Activated T-cell treated with anti-CD3 and anti-CD28 coated beads, Interleukin-2, amount 50 U/mL, for 4 hours (primary cell): ENCODE measurements around the gene COA4. TPM values are rescaled to one million over a fixed set of nuclear protein-coding genes. Genes with fewer than 3 reads are reported as not detected.
A peak's percentile ranks its signal among the peaks of the same experiment; 100 is the strongest.
"Not testable (repeated sequence)": the region's sequence is repeated elsewhere in the genome, so short reads cannot be mapped to it uniquely, and the experiment has no call there.

Experiments used
- ATAC-seq, 2 donors: fragments of 200-7000 bp; cut with Tn5 transposase; one replicate each; pipeline ENCODE4 v1.10.0; 2021
- DNase-seq: peaks from one replicate; pipeline ENCODE4 v3.0.0-alpha.2; 2020
- H3K27me3 Mint-ChIP-seq: one replicate; pipeline ENCODE4 v1.8.0; 2021; ENCODE audit warnings: low read depth, mixed read lengths
- H3K36me3 Mint-ChIP-seq: one replicate; pipeline ENCODE4 v1.8.0; 2022; ENCODE audit warnings: mixed read lengths; ENCODE audit not compliant: insufficient read depth
- H3K4me1 Mint-ChIP-seq: one replicate; pipeline ENCODE4 v1.8.0; 2021; ENCODE audit warnings: low read depth, mixed read lengths
- H3K4me3 Mint-ChIP-seq: one replicate; pipeline ENCODE4 v1.8.0; 2021; ENCODE audit warnings: mild to moderate bottlenecking, moderate library complexity, mixed read lengths
- H3K9me3 Mint-ChIP-seq: one replicate; pipeline ENCODE4 v1.8.0; 2021; ENCODE audit warnings: mixed read lengths
- total RNA-seq, 3 donors: library from RNA; stranded (reverse); gene quantifications; one replicate each; pipeline ENCODE4 v1.2.1, GENCODE V29; 2021

COA4 gene
- 100 to 1,000 TPM; 124 to 137 (median 128) TPM for total RNA-seq

DNA sequence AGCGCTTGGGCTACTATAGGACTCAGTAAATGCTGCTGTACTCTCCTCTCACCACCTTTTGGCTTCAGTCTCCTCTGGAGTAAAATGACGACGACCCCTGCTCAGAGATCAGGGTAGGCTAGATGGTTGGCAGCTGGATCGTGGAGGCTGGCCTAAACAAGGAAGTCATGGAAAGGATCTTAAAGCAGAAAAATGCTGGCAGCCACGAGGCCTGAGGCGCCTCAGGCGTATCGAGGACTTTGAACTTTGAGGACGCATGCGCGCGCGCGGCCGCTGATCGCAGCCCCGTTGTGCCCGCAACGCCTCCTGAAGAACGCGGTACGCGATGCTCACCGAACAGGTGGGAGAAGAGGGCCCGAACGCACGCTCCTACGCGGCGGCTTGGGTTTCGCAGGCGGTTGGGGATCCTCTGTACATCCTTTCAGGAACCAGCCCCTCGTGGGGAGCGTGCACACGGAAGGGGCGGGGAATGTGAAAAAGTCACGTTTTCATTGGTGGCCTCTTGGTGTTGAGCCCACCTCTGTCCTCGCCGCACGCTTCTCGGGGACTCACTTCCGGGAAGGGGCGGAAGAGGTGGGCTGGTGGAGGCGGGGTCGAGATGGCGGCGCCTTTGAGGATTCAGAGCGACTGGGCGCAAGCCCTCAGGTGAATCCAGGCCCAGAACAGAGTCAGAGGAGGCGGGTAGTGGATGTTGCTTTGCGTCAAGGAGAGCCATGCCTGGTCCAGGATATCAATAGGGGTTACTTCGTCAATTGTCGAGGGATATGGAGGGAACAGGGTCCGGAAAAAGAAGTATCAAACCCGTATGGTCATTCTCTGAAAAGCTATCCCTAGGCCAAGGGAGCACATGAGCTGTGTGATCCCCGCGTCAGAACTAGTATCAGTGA lies at the start of gene COA4, which contains the start of gene PAAF1:
Gene COA4, minus strand, starts transcription at position 423 of the 887 bp plus-strand sequence. CDS start 3,468 bp downstream, outside the sequence.
Gene PAAF1, plus strand, starts transcription at position 576 of the 887 bp plus-strand sequence. Its CDS starts 23 bp downstream, at position 599.
- H3K9me3 Mint-ChIP-seq, result no peaks in the 10 kb centered on the region
- peaks cover 22% of the 10 kb centered on the region for H3K36me3 Mint-ChIP-seq
- H3K4me1 Mint-ChIP-seq, result peaks cover 31% of the 10 kb centered on the region
- peak within 1 kb of the TSS; percentile 96 for H3K4me3 Mint-ChIP-seq
- peak; percentile 89 for DNase-seq
- H3K27me3 Mint-ChIP-seq, result no peaks in the 10 kb centered on the region
- ATAC-seq, result peak; percentile 97

DNA sequence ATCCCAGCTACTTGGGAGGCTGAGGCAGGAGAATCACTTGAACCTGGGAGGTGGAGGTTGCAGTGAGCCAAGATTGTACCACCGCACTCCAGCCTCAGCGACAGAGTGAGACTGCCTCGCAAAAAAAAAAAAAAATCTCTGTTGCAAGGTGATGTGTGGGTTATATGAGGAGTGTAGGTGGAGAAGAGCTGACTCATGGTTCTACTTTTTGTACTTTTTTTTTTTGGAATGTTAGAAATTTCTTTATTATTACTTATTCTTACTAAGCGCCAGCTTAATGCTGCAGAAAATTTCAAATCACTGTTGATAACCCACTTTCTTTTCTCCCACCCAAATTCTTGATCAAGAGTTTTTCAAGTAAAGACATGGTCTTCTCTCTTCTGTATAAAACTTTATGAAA lies 44.5 kb upstream of the COA4 start:
- Mint-ChIP-seq H3K36me3 (peaks cover 31% of the 10 kb centered on the region), H3K27me3 (no peaks in the 10 kb centered on the region), H3K4me3 (no peak overlapping the region), H3K4me1 (no peaks in the 10 kb centered on the region), H3K9me3 (no peaks in the 10 kb centered on the region)
- no peak for DNase-seq
- no peak for ATAC-seq

DNA sequence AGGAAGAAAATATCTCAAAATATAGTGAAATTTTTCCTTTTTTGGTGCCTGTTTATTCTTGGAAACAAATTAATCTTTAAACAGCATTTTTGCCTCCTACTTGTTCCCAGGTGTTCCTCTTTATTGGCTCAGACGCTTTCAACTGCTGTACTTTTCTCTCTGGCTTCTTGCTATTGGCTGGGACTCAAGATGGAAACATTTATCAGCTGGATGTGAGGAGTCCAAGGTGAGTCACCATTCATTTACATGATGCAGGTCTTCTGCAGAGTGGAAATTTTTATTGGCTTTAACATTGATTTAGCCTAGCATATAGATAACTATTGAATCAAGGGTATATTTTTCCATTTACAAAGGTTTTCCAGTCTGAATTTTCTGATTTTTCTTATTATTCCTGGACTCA lies 39.8 kb upstream of the COA4 start:
- Mint-ChIP-seq H3K4me3 (no peak overlapping the region), H3K9me3 (no peaks in the 10 kb centered on the region), H3K27me3 (no peaks in the 10 kb centered on the region), H3K36me3 (peaks cover 40% of the 10 kb centered on the region), H3K4me1 (no peaks in the 10 kb centered on the region)
- no peak for DNase-seq
- ATAC-seq, result no peak

DNA sequence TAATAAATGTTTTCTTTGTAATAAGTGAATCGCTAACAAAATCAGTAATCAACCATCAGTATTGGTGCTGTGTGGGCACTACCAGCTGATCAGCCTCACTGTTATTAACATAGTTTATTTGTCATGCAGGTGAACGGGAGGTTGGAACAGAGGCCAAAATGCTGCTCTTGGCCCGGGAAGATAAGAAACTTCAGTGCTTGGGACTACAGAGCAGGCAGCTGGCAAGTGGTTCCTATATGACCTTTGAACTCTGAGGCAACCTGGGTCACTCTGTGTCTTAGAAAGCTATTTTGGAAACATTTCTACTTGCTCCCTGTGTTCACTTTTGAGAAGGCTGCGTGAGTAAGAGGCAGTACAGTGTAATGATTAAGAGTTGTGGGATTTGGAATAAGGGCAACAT lies 37.6 kb upstream of the COA4 start:
- Mint-ChIP-seq H3K27me3 (no peaks in the 10 kb centered on the region), H3K4me3 (no peak overlapping the region), H3K4me1 (no peaks in the 10 kb centered on the region), H3K9me3 (no peaks in the 10 kb centered on the region), H3K36me3 (peaks cover 45% of the 10 kb centered on the region)
- no peak for ATAC-seq
- no peak for DNase-seq

DNA sequence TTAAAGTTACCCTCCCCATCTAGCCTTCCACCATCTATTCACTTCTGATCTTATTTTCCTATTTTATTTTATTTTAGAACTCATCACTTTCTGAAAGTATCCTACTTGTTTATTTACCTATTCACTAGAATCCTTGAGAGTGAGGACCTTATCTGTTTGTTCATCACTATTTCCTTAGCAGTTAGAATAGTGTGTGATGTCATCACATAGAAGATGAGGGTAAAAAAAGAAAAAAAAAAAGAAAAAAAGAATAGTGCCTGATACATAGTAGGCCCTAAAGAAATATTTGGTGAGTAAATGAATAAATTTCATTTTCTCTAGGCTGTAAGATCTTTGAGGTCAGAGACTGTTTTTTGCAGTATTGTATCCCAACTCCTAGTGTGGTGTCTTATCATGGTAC lies 36.8 kb upstream of the COA4 start:
- no peaks in the 10 kb centered on the region for H3K4me1 Mint-ChIP-seq
- H3K27me3 Mint-ChIP-seq, result no peaks in the 10 kb centered on the region
- peaks cover 39% of the 10 kb centered on the region for H3K36me3 Mint-ChIP-seq
- DNase-seq (no peak), ATAC-seq (no peak)
- no peaks in the 10 kb centered on the region for H3K9me3 Mint-ChIP-seq
- no peak overlapping the region for H3K4me3 Mint-ChIP-seq

DNA sequence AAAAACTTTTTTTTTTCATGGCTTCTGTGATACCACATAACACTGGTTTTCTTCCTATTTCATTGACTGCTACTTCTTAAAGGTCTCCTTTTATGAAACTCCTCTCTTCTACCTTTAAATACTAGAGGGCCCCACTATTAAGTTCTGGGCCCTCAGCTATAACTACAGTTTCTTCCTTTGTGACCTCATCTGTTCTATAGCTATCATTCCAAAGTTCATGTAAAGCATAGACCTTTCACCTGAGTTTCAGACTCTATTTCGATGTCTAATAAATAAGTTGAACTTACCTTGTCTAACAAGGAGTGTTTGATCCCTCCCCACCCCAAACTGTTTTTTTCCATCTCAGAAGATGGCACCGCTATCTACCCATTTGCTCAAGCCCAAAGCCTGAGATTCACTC lies 35.4 kb upstream of the COA4 start:
- ATAC-seq, result no peak
- Mint-ChIP-seq H3K9me3 (no peaks in the 10 kb centered on the region), H3K36me3 (peaks cover 33% of the 10 kb centered on the region), H3K4me3 (no peak overlapping the region), H3K4me1 (no peaks in the 10 kb centered on the region), H3K27me3 (no peaks in the 10 kb centered on the region)
- DNase-seq, result no peak

DNA sequence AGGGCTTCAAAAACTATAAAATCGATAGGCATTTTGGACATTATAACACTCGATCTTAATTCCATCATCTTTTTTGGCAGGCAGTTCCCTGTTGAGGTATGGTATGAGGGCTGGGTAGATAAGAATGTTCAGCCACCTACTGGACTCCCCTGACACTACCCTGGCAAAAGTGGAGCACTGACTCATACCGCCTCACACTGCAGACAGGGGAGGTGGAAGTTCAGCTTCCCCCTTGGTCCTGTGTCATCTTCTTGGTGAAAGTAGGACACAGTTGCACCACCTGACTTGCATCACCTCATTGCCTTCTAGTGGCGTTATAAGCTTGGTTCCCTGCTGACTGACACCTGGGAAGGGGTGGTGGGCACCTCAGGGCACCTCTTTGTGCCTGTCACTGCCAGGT lies 30.5 kb upstream of the COA4 start:
- ATAC-seq, result peak; percentile 41 to 46
- Mint-ChIP-seq H3K36me3 (peaks cover 20% of the 10 kb centered on the region), H3K9me3 (no peaks in the 10 kb centered on the region), H3K4me1 (no peaks in the 10 kb centered on the region), H3K4me3 (no peak overlapping the region), H3K27me3 (no peaks in the 10 kb centered on the region)
- no peak for DNase-seq

DNA sequence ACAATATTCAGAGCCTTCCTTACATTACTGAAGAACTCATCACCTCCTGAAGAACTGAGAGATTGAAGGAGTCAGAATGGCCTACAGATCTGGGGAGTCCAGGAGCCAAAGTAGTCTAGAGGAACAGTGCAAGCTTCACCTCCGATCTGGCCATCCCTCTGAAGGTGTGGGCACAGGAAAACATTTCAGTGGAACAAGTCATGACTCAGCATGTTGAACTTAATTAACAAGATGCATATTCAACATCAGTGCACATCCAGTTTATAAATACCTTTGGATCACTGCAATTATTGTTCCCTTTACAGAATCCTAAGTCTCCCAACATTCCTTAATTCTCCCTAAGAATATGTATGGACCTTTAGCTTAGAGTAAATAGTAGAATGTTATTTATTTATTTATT lies 25.7 kb upstream of the COA4 start:
- Mint-ChIP-seq H3K4me3 (no peak overlapping the region), H3K9me3 (no peaks in the 10 kb centered on the region), H3K36me3 (peaks cover 20% of the 10 kb centered on the region), H3K4me1 (no peaks in the 10 kb centered on the region), H3K27me3 (no peaks in the 10 kb centered on the region)
- DNase-seq (no peak), ATAC-seq (no peak)

DNA sequence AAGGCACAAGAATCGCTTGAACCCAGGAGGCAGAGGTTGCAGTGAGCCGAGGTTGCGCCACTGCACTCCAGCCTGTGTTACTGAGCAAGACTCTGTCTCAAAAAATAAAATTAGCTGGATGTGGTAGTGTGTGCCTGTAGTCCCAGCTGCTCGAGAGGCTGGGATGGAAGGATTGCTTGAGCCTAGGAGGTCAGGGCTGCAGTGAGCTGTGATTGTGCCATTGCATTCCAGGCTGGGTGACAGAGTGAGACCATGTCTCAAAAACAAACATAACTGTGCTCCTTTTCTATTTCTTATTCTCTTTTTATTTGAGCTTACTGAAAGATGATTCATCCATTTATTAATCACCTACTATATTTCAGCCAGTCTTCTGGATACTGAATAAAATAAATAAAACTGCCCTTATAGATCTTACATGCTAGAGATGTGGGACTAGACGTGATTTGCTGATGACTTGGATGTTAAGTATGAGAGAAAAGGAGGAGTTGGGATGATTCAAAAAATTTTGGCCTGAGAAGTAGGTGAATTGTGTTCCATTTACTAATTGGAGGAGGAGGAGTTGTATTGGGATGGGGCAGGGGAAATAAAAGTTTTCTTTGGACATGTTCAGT lies 18.2 kb upstream of the COA4 start:
- ATAC-seq (no peak), DNase-seq (no peak)
- no peak overlapping the region for H3K4me3 Mint-ChIP-seq
- H3K4me1 Mint-ChIP-seq, result no peaks in the 10 kb centered on the region
- H3K36me3 Mint-ChIP-seq, result peaks cover 12% of the 10 kb centered on the region
- no peaks in the 10 kb centered on the region for H3K27me3 Mint-ChIP-seq
- H3K9me3 Mint-ChIP-seq, result no peaks in the 10 kb centered on the region

DNA sequence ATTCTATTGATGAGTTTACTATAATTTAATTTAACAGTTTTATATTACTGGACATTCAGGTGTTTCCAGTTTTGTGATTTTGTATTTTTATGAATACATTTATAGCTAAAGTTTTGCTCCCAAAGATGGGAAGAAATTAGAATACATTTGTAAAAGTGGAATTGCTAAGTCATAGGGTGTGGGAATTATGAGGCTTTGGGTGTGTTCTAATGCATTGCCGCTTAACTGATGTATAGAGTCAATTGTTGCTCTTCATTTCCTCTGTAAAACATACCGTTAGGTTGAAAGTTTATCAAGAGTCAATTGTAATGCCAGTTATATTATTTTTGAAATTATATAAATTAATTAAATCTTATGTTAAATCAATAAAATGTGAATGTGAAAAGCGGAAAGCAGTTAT lies 16.4 kb upstream of the COA4 start:
- Mint-ChIP-seq H3K4me1 (no peaks in the 10 kb centered on the region), H3K4me3 (no peak overlapping the region), H3K36me3 (peaks cover 8% of the 10 kb centered on the region), H3K27me3 (no peaks in the 10 kb centered on the region), H3K9me3 (no peaks in the 10 kb centered on the region)
- DNase-seq, result no peak
- no peak for ATAC-seq

DNA sequence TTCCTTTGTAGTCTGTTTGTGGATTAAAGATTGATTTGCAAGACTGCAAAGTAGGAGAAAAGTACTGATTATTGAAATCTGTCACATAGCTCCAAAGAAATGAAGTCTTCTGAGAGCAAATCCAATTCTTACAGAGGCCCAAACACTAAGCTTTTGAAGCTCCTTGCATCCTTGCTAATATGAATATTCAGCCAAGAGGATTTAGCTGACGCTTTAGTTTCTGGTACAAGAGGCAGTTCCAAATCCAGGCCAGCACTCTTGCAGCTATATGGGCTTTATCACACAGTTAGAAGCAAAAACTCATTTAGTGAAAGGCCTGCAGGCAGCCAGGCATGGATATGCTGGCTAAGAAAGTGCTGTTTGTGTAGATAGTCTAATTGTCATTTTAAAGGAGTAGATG lies 12.9 kb upstream of the COA4 start:
- peaks cover 2% of the 10 kb centered on the region for H3K4me1 Mint-ChIP-seq
- H3K27me3 Mint-ChIP-seq, result no peaks in the 10 kb centered on the region
- DNase-seq (no peak), ATAC-seq (no peak)
- peaks cover 14% of the 10 kb centered on the region for H3K36me3 Mint-ChIP-seq
- no peaks in the 10 kb centered on the region for H3K9me3 Mint-ChIP-seq
- H3K4me3 Mint-ChIP-seq, result no peak overlapping the region

DNA sequence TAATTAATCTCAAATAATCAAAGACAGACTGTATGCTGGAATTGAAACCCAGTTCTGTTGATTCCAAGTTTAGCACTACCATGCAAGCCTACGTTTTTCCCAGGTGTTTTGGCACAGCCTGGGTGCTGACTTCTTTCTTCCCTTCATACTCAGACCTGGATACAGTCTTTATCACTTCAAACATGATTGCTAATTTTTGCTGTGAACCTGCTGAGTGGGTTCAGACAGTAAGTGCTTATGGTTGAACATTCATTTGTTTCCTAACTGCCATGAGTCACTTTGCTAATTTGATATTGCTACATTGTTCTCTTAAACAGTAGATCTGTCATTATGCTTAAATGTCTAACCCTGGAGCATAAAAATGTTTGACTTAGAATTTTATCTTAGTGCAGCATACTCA lies 12.4 kb upstream of the COA4 start:
- ATAC-seq, result peak; percentile 40 to 52

DNA sequence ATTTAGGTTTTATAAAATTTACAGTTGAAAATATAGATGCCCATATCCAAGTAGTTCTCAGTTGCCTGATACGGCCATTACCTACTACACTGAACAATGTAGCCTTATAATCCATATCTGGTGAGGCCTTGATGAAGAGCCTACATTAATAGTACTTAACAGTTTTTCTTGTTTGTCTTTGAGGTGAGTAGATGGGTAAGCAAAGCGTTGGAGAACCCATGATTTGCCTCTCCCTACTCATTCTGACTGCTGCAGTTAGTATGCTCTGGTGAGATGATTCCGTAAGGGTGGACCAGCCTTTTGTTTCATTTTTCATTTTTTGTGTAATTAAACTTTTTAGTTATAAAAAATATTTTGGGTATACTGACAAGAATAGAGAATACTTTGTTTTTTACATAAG lies 11.6 kb upstream of the COA4 start:
- Mint-ChIP-seq H3K4me1 (peaks cover 2% of the 10 kb centered on the region), H3K36me3 (peaks cover 17% of the 10 kb centered on the region), H3K9me3 (no peaks in the 10 kb centered on the region), H3K27me3 (no peaks in the 10 kb centered on the region), H3K4me3 (no peak overlapping the region)
- ATAC-seq (no peak), DNase-seq (no peak)

More for the DNA sequence above, 12.4 kb upstream of the COA4 start:
- Mint-ChIP-seq H3K9me3 (no peaks in the 10 kb centered on the region), H3K4me1 (peaks cover 2% of the 10 kb centered on the region), H3K27me3 (no peaks in the 10 kb centered on the region), H3K36me3 (peaks cover 14% of the 10 kb centered on the region), H3K4me3 (no peak overlapping the region)
- no peak for DNase-seq

DNA sequence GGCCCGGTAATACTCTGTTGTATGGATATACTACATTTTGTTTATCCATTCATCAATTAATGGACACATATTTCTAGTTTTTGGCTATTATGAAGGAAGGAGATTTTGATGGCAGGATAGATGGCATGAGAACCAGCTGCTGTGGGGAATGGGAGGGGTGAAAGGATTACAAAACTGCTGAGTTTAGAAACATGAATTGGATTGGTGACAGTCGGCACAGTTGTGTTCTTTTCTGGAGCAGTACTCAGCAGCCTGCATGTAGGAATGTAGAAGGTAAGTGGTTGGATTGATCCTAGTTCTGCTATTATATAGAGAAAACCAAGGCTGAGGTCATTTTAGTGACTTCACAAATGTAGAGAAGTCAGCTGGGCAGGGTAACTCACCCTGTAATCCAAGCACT lies 7.2 kb upstream of the COA4 start:
- ATAC-seq (no peak), DNase-seq (no peak)
- no peaks in the 10 kb centered on the region for H3K9me3 Mint-ChIP-seq
- H3K4me3 Mint-ChIP-seq, result no peak overlapping the region
- peaks cover 2% of the 10 kb centered on the region for H3K4me1 Mint-ChIP-seq
- H3K36me3 Mint-ChIP-seq, result peaks cover 11% of the 10 kb centered on the region
- H3K27me3 Mint-ChIP-seq, result no peaks in the 10 kb centered on the region

DNA sequence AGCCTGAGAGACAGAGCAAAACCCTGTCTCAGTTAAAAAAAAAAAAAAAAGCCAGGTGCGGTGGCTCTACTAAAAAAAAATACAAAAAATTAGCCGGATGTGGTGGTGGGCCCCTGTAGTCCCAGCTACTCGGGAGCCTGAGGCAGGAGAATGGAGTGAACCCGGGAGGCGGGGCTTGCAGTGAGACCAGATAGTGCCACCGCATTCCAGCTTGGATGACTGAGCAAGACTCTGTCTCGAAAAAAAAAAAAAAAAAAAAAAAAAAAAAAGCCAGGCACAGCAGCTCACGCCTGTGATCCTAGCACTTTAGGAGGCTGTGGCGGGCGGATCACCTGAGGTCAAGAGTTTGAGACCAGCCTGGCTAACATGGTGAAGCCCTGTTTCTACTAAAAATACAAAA lies 3.8 kb upstream of the COA4 start:
- not testable (repeated sequence) for H3K36me3 Mint-ChIP-seq, ATAC-seq, H3K4me3 Mint-ChIP-seq, DNase-seq, H3K9me3 Mint-ChIP-seq, H3K27me3 Mint-ChIP-seq
- peaks cover 16% of the 10 kb centered on the region for H3K4me1 Mint-ChIP-seq
